ENCODE measurements around the gene ORM2.

Gene ORM2

GRCh38 chr9:114287763-114288192 lies 41.9 kb upstream of the ORM2 start:
- no peak overlapping the region for H3K9ac ChIP-seq (ENCODE audit: low read length)
- 0 out of 2 replicates have a peak, but pooled peaks cover 5% of the 10 kb centered on the region for H3K27me3 ChIP-seq (ENCODE audit: low read depth, low read length)
- no peak overlapping the region for H3K27ac ChIP-seq (ENCODE audit: low read length)
- no peak overlapping the region for H2AFZ ChIP-seq (ENCODE audit: low read depth, low read length)
- TF ChIP-seq EZH2phosphoT487 (IDR thresholded peaks at IDR 0.05; ENCODE audit: low read depth) = no peak
- no peak for TF ChIP-seq CTCF (IDR thresholded peaks at IDR 0.05; ENCODE audit: low read depth, low read length)
- no peaks in the 10 kb centered on the region for H3K4me1 ChIP-seq (ENCODE audit: low read length)
- no peak overlapping the region for H3K4me3 ChIP-seq (ENCODE audit: low read length)
- H3K36me3 ChIP-seq (replicated peaks; ENCODE audit: low read depth, low read length) = no peaks in the 10 kb centered on the region
- no peaks in the 10 kb centered on the region for H4K20me1 ChIP-seq (ENCODE audit: insufficient read depth, low read length)
- no peak overlapping the region for H3K4me2 ChIP-seq (ENCODE audit: low read length)
- H3K9me3 ChIP-seq (ENCODE audit: insufficient read depth, low read length) = no peaks in the 10 kb centered on the region
- no peaks in the 10 kb centered on the region for H3K79me2 ChIP-seq (ENCODE audit: low read length)

- Histone ChIP-seq H3K4me2 (ENCODE audit: low read length) (no peak overlapping the region), H3K9ac (ENCODE audit: low read length) (no peak overlapping the region), H3K4me3 (ENCODE audit: low read length) (no peak overlapping the region), H2AFZ (ENCODE audit: low read depth, low read length) (no peak overlapping the region), H3K36me3 (replicated peaks; ENCODE audit: low read depth, low read length) (no peaks in the 10 kb centered on the region), H3K79me2 (ENCODE audit: low read length) (no peaks in the 10 kb centered on the region), H4K20me1 (ENCODE audit: insufficient read depth, low read length) (no peaks in the 10 kb centered on the region), H3K9me3 (ENCODE audit: insufficient read depth, low read length) (no peaks in the 10 kb centered on the region), H3K27ac (ENCODE audit: low read length) (no peak overlapping the region), H3K27me3 (ENCODE audit: low read depth, low read length) (0 out of 2 replicates have a peak, but pooled peaks cover 5% of the 10 kb centered on the region), H3K4me1 (ENCODE audit: low read length) (no peaks in the 10 kb centered on the region)
- TF ChIP-seq CTCF (IDR thresholded peaks at IDR 0.05; ENCODE audit: low read depth, low read length) (no peak), EZH2phosphoT487 (IDR thresholded peaks at IDR 0.05; ENCODE audit: low read depth) (no peak)
Measured at GRCh38 chr9:114288193-114289091, 41.2 kb upstream of the ORM2 start.

- no peaks in the 10 kb centered on the region for H3K36me3 ChIP-seq (replicated peaks; ENCODE audit: low read depth, low read length)
- no peak overlapping the region for H2AFZ ChIP-seq (ENCODE audit: low read depth, low read length)
- H3K9ac ChIP-seq (ENCODE audit: low read length) = no peak overlapping the region
- no peaks in the 10 kb centered on the region for H3K79me2 ChIP-seq (ENCODE audit: low read length)
- no peak for TF ChIP-seq CTCF (IDR thresholded peaks at IDR 0.05; ENCODE audit: low read depth, low read length)
- TF ChIP-seq EZH2phosphoT487 (IDR thresholded peaks at IDR 0.05; ENCODE audit: low read depth) = no peak
- H3K4me1 ChIP-seq (ENCODE audit: low read length) = no peaks in the 10 kb centered on the region
- no peaks in the 10 kb centered on the region for H4K20me1 ChIP-seq (ENCODE audit: insufficient read depth, low read length)
- 0 out of 2 replicates have a peak, but pooled peaks cover 5% of the 10 kb centered on the region for H3K27me3 ChIP-seq (ENCODE audit: low read depth, low read length)
- no peaks in the 10 kb centered on the region for H3K9me3 ChIP-seq (ENCODE audit: insufficient read depth, low read length)
- no peak overlapping the region for H3K4me2 ChIP-seq (ENCODE audit: low read length)
- no peak overlapping the region for H3K4me3 ChIP-seq (ENCODE audit: low read length)
- no peak overlapping the region for H3K27ac ChIP-seq (ENCODE audit: low read length)
Measured at GRCh38 chr9:114289106-114289505, 40.6 kb upstream of the ORM2 start.

All from OCI-LY3 (cell line).